Neural progenitor cell (in vitro differentiated cells): ENCODE data around the gene UBE4A. TPM values are rescaled to one million over a fixed set of nuclear protein-coding genes. Genes with fewer than 3 reads are reported as not detected.

Experiments
- DNase-seq: peaks from one replicate; pipeline ENCODE4 v3.0.0-alpha.2; 2016; ENCODE audit warnings: low spot score
- H2AFZ ChIP-seq: fragments of 200-600 bp; sonication (generic); replicated peaks from 2 replicates; pipeline ENCODE4 v1.6.1; 2016; ENCODE audit warnings: antibody characterized with exemption
- H3F3A ChIP-seq: fragments of 200-600 bp; sonication (generic); 2 replicates; pipeline ENCODE4 v1.6.1; 2016; ENCODE audit warnings: antibody characterized with exemption, low read depth
- H3K27ac ChIP-seq: fragments of 200-600 bp; sonication (generic); 2 replicates; pipeline ENCODE4 v1.5.1; 2016; ENCODE audit warnings: mild to moderate bottlenecking
- H3K27me3 ChIP-seq: fragments of 200-600 bp; sonication (generic); 2 replicates; pipeline ENCODE4 v1.6.1; 2016; ENCODE audit warnings: mild to moderate bottlenecking, moderate library complexity
- H3K36me3 ChIP-seq: fragments of 200-600 bp; sonication (generic); 2 replicates; pipeline ENCODE4 v1.5.1; 2016
- H3K4me1 ChIP-seq: fragments of 200-600 bp; sonication (generic); 2 replicates; pipeline ENCODE4 v1.6.1; 2016; ENCODE audit warnings: mixed run types
- H3K4me2 ChIP-seq: fragments of 200-600 bp; sonication (generic); 2 replicates; pipeline ENCODE4 v1.6.1; 2016
- H3K4me3 ChIP-seq: fragments of 200-600 bp; sonication (generic); 2 replicates; pipeline ENCODE4 v1.5.1; 2016
- H3K79me2 ChIP-seq: fragments of 200-600 bp; sonication (generic); 2 replicates; pipeline ENCODE4 v1.6.1; 2016; ENCODE audit warnings: low read depth
- H3K9ac ChIP-seq: fragments of 200-600 bp; sonication (generic); 2 replicates; pipeline ENCODE4 v1.6.1; 2016
- H3K9me3 ChIP-seq: fragments of 200-600 bp; sonication (generic); 2 replicates; pipeline ENCODE4 v1.5.1; 2016; ENCODE audit warnings: low read depth
- H4K20me1 ChIP-seq: fragments of 200-600 bp; sonication (generic); 2 replicates; pipeline ENCODE4 v1.6.1; 2016; ENCODE audit warnings: low read depth
- H3K27ac Mint-ChIP-seq: 3 replicates; pipeline ENCODE4 v1.8.0; 2021; ENCODE audit warnings: mixed read lengths
- H3K27me3 Mint-ChIP-seq: 2 replicates; pipeline ENCODE4 v1.8.0; 2022; ENCODE audit warnings: low read depth, mild to moderate bottlenecking, inconsistent platforms, moderate library complexity, mixed read lengths; ENCODE audit not compliant: insufficient read depth
- H3K36me3 Mint-ChIP-seq: 3 replicates; pipeline ENCODE4 v1.8.0; 2021; ENCODE audit warnings: mixed read lengths
- H3K4me1 Mint-ChIP-seq: 3 replicates; pipeline ENCODE4 v1.8.0; 2021; ENCODE audit warnings: mixed read lengths
- H3K4me3 Mint-ChIP-seq: 3 replicates; pipeline ENCODE4 v1.8.0; 2021; ENCODE audit warnings: mild to moderate bottlenecking, moderate library complexity, mixed read lengths
- H3K9me3 Mint-ChIP-seq: 3 replicates; pipeline ENCODE4 v1.8.0; 2020; ENCODE audit warnings: mixed read lengths
- CTCF ChIP-seq: fragments of 200-600 bp; sonication (generic); IDR thresholded peaks from 2 replicates; pipeline ENCODE4 v1.5.1; 2017; ENCODE audit warnings: antibody characterized with exemption, mild to moderate bottlenecking
- EZH2 ChIP-seq: fragments of 200-600 bp; sonication (generic); IDR thresholded peaks from 2 replicates; pipeline ENCODE4 v1.6.1; 2017; ENCODE audit warnings: antibody characterized with exemption, mild to moderate bottlenecking, moderate library complexity
- EZH2phosphoT487 ChIP-seq: fragments of 200-600 bp; sonication (generic); IDR thresholded peaks from 2 replicates; pipeline ENCODE4 v1.6.1; 2017; ENCODE audit warnings: antibody characterized with exemption
- total RNA-seq: library from RNA; depleted of rRNA; stranded (reverse); fragments of >200 nt; gene quantifications from 2 replicates; pipeline ENCODE4 v1.2.3, GENCODE V29; 2015; ENCODE audit warnings: low replicate concordance

The UBE4A gene
- total RNA-seq, 1 donor from 2014 or later: 45.0 TPM

GRCh38 chr11:118314988-118315411, 44.4 kb upstream of the UBE4A start:
- H3K4me3 Mint-ChIP-seq: no peak overlapping the region
- Histone ChIP-seq H3K4me2 (peak overlapping the region; percentile 66), H4K20me1 (no peaks in the 10 kb centered on the region), H3K9me3 (no peaks in the 10 kb centered on the region), H3K4me1 (peaks cover 25% of the 10 kb centered on the region), H3K27ac (no peak overlapping the region), H3K9ac (no peak overlapping the region), H2AFZ (peak overlapping the region; percentile 96), H3K27me3 (no peaks in the 10 kb centered on the region), H3F3A (peaks cover 24% of the 10 kb centered on the region), H3K4me3 (no peak overlapping the region), H3K79me2 (no peaks in the 10 kb centered on the region), H3K36me3 (no peaks in the 10 kb centered on the region)
- no peak for TF ChIP-seq CTCF
- no peak for TF ChIP-seq EZH2phosphoT487
- no peak for TF ChIP-seq EZH2
- H3K27ac Mint-ChIP-seq: no peak overlapping the region
- H3K36me3 Mint-ChIP-seq: no peaks in the 10 kb centered on the region
- H3K9me3 Mint-ChIP-seq: peaks cover 4% of the 10 kb centered on the region
- no peak for DNase-seq
- H3K4me1 Mint-ChIP-seq: peaks cover 33% of the 10 kb centered on the region
- H3K27me3 Mint-ChIP-seq: peaks cover 13% of the 10 kb centered on the region

GRCh38 chr11:118318124-118318523, 41.3 kb upstream of the UBE4A start:
- H3K36me3 Mint-ChIP-seq: no peaks in the 10 kb centered on the region
- no peak overlapping the region for H3K4me3 Mint-ChIP-seq
- H3K36me3 ChIP-seq: no peaks in the 10 kb centered on the region
- no peak overlapping the region for H2AFZ ChIP-seq
- H3K9me3 ChIP-seq: no peaks in the 10 kb centered on the region
- DNase-seq: no peak
- TF ChIP-seq EZH2phosphoT487 (no peak), EZH2 (no peak), CTCF (no peak)
- H3K79me2 ChIP-seq: no peaks in the 10 kb centered on the region
- H3K27me3 ChIP-seq: no peaks in the 10 kb centered on the region
- H3K27me3 Mint-ChIP-seq: peaks cover 10% of the 10 kb centered on the region
- H3K9me3 Mint-ChIP-seq: peaks cover 4% of the 10 kb centered on the region
- H3K4me1 Mint-ChIP-seq: peaks cover 33% of the 10 kb centered on the region
- H3K4me3 ChIP-seq: no peak overlapping the region
- H3K27ac Mint-ChIP-seq: no peak overlapping the region
- H3K4me2 ChIP-seq: no peak overlapping the region
- H3K27ac ChIP-seq: no peak overlapping the region
- no peaks in the 10 kb centered on the region for H4K20me1 ChIP-seq
- peaks cover 24% of the 10 kb centered on the region for H3F3A ChIP-seq
- peaks cover 25% of the 10 kb centered on the region for H3K4me1 ChIP-seq
- no peak overlapping the region for H3K9ac ChIP-seq

- Histone ChIP-seq H3F3A (peaks cover 24% of the 10 kb centered on the region), H3K79me2 (no peaks in the 10 kb centered on the region), H2AFZ (no peak overlapping the region), H3K27ac (no peak overlapping the region), H3K4me3 (no peak overlapping the region), H3K27me3 (no peaks in the 10 kb centered on the region), H3K4me1 (peaks cover 25% of the 10 kb centered on the region), H3K9ac (no peak overlapping the region), H3K36me3 (no peaks in the 10 kb centered on the region), H3K4me2 (no peak overlapping the region), H4K20me1 (no peaks in the 10 kb centered on the region), H3K9me3 (no peaks in the 10 kb centered on the region)
- Mint-ChIP-seq H3K27me3 (peaks cover 10% of the 10 kb centered on the region), H3K27ac (no peak overlapping the region), H3K9me3 (peaks cover 3% of the 10 kb centered on the region), H3K36me3 (no peaks in the 10 kb centered on the region), H3K4me1 (peaks cover 31% of the 10 kb centered on the region), H3K4me3 (no peak overlapping the region)
- TF ChIP-seq EZH2 (no peak), EZH2phosphoT487 (no peak), CTCF (no peak)
- no peak for DNase-seq
These were observed 40.6 kb upstream of the UBE4A start for GRCh38 chr11:118318581-118319336.
